Inferior parietal cortex (tissue), 1 donor: ENCODE measurements around the gene CLDN9.

Experiments
- DNase-seq: peaks from one replicate; pipeline ENCODE4 v3.0.0-alpha.2; 2016; ENCODE audit errors: extremely low spot score

CLDN9 gene

DNA sequence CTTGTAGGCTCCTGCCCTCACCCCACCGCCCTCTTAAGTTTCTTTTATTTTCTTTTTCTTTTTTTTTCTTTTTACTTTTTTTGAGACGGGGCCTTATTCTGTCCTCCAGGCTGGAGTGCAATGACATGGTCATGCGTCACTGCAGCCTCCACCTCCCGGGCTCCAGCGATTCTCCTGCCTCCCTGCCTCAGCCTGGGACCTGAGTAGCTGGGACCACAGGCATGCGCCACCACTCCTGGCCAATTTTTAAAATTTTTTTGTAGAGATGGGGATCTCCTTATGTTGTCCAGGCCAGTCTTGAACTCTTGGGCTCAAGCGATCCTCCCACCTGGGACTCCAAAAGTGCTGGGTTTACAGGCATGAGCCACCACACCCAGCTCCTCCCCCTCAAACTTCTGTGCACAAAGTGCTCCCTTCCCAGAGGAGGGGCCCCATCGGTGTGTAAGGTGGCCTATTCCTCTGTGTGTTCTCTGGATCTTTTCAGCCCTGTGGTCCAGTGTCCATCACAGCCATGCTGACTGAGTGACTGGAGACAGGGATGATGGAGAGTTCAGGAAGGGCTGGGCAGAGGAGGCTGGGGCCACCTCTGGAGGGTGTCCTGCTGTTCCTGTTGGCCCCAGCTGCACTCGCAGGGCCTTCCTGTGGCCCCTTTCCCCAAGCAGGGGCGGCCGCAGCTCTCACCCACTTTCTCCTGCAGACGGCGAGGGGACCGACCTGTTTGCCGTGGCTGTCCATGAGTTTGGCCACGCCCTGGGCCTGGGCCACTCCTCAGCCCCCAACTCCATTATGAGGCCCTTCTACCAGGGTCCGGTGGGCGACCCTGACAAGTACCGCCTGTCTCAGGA, 43.8 kb downstream of the CLDN9 start:
- no peak for DNase-seq

DNA sequence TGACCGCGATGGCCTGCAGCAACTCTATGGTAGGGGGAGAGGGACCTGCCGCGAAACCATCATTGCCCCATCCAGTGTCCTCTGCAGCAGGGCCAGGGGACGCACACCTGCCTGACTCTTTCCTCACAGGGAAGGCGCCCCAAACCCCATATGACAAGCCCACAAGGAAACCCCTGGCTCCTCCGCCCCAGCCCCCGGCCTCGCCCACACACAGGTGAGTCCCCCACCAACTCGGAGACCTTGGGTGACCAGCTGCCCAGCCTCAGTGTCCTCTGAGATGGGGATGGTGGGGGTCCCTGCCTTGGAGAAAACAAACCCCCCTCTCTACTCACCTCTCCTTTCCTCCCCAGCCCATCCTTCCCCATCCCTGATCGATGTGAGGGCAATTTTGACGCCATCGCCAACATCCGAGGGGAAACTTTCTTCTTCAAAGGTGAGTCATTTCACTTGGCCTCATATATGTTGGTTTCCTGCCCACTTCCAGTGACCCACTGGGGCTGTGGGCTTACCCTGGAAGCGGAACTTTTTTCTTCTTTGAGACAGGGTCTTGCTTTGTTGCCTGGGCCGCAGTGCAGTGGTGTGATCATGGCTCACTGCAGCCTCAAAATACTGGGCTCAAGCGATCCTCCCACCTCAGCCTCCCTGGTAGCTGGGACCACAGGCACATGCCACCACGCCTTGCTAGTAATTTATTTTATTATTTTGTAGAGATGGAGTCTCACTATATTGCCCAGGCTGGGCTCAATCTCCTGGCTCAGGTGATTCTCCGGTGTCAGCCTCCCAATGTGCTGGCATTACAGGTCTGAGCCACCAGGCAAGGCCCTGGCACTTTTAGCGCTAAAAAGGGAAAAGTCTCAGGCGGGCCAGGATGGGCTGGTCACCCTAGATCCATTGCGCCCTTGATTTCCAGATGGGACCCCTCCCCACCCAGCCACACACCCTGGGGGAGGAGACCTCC, 44.7 kb downstream of the CLDN9 start:
- no peak for DNase-seq

DNA sequence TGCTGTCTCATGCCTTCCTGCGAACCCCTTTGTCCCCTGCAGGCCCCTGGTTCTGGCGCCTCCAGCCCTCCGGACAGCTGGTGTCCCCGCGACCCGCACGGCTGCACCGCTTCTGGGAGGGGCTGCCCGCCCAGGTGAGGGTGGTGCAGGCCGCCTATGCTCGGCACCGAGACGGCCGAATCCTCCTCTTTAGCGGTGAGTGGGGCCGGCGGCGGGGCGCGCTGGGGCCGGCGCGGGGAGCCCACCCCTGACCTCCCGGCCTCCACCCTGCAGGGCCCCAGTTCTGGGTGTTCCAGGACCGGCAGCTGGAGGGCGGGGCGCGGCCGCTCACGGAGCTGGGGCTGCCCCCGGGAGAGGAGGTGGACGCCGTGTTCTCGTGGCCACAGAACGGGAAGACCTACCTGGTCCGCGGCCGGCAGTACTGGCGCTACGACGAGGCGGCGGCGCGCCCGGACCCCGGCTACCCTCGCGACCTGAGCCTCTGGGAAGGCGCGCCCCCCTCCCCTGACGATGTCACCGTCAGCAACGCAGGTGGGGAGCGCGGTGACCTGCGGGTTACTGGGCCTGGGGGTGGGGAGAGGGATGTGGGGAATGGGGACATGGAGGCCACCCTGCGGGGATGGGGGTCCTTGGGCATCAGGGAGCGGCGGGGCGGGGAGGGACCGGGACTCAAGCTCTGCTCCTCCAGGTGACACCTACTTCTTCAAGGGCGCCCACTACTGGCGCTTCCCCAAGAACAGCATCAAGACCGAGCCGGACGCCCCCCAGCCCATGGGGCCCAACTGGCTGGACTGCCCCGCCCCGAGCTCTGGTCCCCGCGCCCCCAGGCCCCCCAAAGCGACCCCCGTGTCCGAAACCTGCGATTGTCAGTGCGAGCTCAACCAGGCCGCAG, 45.7 kb downstream of the CLDN9 start:
- DNase-seq = peak; percentile 8

DNA sequence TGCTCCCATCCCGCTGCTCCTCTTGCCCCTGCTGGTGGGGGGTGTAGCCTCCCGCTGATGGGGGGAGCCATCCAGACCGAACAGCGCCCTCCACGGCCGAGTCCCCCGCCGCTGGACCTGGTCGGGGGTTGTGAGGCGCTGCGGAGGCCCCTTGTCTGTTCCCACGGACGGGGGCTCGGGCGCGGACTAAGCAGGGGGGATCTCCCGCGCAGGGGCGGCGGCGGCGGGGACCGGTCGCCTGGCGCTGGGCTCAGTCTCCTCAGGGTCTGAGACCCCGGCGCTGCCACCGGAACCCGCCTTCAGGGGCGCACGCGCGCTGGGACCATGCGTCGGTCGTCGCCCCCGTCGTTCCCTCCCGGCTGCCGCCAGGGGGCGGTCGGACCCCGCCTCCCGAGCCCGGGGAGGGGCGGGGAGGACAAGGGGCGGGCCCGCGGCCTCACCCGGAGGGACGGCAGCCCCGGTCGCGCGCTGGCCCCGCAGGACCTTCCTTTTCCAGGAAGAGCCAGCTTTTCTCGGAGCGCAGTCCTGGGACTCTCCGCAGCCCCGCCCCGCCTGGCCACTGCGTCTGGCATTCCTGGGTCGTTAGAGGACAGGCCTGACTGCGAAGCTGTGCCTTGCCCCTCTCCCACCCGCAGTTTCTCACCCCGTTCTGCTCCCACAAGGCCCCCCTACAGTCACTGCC, 46.5 kb downstream of the CLDN9 start:
- DNase-seq = peak; percentile 87

DNA sequence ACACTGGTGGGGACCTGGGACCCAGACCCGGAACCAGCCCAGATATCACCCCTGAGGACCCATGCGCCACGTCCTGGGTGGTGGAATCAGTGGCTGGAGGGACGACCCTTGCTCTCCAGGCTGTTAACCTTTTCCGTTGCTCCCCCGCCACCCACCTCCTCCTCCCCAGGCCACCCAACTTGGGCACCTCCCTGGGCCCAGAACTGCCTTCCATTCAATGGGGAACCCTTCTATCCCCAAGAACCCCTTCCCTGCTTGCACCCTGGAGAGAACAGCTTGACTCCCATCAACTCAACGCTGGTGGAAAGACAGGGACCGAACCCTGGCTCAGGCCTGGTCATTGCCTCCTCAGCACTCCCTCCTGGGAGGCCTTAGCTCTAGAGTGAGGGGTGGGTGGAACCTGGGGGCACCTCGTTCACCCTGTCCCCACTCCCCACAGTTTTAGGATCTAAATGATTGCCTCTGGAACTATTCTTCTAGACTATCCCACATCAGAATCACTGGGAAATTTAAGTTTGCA, 47.1 kb downstream of the CLDN9 start:
- DNase-seq = no peak

DNA sequence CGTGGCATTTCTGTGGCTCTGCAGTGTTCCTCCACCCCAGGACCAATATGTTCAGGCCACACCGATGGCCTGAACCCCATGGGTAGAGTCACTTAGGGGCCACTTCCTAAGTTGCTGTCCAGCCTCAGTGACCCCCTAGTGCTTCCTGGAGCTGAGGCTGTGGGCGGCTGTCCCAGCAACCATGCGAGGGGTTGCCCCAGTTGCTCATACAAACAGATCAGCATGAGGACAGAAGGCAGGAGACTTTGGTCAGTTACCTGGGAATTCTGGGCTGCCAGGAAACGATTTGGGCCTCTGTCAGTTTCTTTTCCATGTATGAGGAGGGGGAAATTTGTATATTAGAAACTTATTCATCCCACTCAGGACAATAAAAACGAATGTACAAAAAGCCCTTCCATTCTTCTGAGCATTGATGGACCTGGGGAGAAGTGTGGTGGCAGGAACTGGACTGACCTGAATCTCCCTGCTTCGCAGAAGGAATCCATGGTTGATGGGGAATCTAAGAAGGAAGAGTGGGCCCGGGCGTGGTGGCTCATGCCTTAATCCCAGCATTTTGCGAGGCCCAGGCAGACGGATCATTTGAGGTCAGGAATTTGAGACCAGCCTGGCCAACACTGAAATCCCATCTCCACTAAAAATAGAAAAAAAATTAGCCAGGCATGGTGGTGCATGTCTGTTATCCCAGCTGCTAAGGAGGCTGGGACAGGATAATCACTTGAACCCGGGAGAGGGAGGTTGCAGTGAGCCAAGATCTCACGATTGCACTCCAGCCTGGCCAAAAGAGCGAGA, 47.8 kb downstream of the CLDN9 start:
- no peak for DNase-seq

DNA sequence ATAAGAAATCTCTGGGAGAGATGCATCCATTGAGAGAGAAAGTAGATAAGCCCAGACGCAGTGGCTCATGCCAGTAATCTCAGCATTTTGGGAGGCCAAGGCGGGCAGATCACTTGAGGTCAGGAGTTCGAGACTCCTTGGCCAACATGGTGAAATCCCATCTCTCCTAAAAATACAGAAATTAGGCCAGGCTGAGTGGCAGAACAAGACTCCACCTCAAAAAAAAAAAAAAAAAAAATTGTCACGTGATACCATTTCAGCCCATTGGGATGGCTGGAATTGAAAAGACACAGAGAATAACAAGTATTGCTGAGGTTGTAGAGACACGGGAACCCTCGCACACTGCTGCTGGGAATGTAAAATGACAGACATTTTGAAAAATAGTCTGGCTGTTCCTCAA, 49.8 kb downstream of the CLDN9 start:
- DNase-seq = no peak

DNA sequence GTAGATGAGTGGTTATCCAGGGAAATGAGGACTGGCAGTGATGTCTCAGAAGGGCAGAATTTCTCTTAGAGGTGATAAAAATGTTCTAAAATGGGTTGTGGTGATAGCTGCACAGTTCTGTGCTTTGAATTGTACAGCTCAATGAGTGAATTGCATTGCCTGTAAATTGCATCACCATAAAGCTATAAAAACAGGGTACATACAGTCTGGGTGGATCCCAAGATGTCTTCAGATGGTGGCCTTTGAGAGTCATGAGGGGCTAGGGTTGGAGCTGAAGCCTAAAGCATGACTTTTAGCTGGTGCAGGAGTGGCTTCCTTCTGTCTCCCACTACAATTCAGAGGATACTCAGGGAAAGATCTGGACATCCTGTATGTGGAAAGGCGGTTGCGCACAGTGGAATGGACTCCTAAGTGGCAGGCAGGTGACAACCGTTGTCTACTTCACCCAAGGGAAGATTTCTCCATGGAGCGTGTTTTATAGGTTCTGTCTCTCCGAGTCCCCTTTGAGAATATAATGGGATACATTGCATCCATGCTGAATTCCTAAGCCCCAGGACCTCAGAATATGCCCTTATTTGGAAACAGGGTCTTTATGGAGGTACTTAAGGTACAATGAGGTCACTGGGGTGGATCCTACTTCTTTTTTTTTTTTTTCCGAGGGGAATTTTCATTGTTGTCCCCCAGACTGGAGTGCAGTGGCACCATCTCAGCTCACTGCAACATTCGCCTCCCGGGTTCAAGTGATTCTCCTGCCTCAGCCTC, 51.1 kb downstream of the CLDN9 start:
- no peak for DNase-seq
